Endothelial cell of umbilical vein (primary cell): ENCODE measurements around the gene APH1A.

Experiments used
- CTCF ChIP-seq, 2 donors: IDR thresholded peaks; 1 replicate in 1 of 2; 2 replicates in 1 of 2; pipeline ENCODE4 v1.5.1; 2011; ENCODE audit warnings: low read length in 2 of 2, mild to moderate bottlenecking in 2 of 2, moderate library complexity in 2 of 2, control low read depth in 1 of 2, inconsistent platforms in 1 of 2, low read depth in 1 of 2; ENCODE audit not compliant: insufficient read depth in 1 of 2; ENCODE audit errors: extremely low read depth in 1 of 2
- EZH2 ChIP-seq: IDR thresholded peaks from 2 replicates; pipeline ENCODE4 v1.6.1; 2012; ENCODE audit warnings: borderline replicate concordance, low read depth, mild to moderate bottlenecking, moderate library complexity, low read length, inconsistent platforms; ENCODE audit not compliant: severe bottlenecking
- FOS ChIP-seq: IDR thresholded peaks from 2 replicates; pipeline ENCODE4 v1.6.1; 2011; ENCODE audit warnings: mild to moderate bottlenecking, low read length, moderate library complexity, borderline replicate concordance; ENCODE audit not compliant: insufficient read depth
- GATA2 ChIP-seq: IDR thresholded peaks from 2 replicates; pipeline ENCODE4 v1.7.0; 2011; ENCODE audit warnings: low read depth, mild to moderate bottlenecking, moderate library complexity, mixed read lengths, low read length; ENCODE audit not compliant: insufficient read length, insufficient read depth
- JUN ChIP-seq: IDR thresholded peaks from 2 replicates; pipeline ENCODE4 v1.6.1; 2011; ENCODE audit warnings: borderline replicate concordance, low read depth; ENCODE audit not compliant: insufficient read length, insufficient read depth
- MAX ChIP-seq: IDR thresholded peaks from 2 replicates; pipeline ENCODE4 v1.6.1; 2011; ENCODE audit not compliant: insufficient read depth, insufficient read length
- MYC ChIP-seq: IDR thresholded peaks from one replicate; pipeline ENCODE4 v1.6.1; 2011; ENCODE audit warnings: mild to moderate bottlenecking, low read depth, low read length
- POLR2A ChIP-seq: IDR thresholded peaks from 2 replicates; pipeline ENCODE4 v1.6.1; 2012; ENCODE audit warnings: low read depth, mild to moderate bottlenecking, control low read depth, low read length
- POLR2AphosphoS5 ChIP-seq: IDR thresholded peaks from 2 replicates; pipeline ENCODE4 v1.6.1; 2012; ENCODE audit warnings: low read depth, mild to moderate bottlenecking, control low read depth, low read length, moderate library complexity; ENCODE audit not compliant: insufficient read depth

GRCh38 chr1:150280138-150280707 lies 11.4 kb upstream of the APH1A start:
- TF ChIP-seq CTCF (IDR thresholded peaks at IDR 0.05; ENCODE audit: extremely low read depth in 1 of 2, insufficient read depth in 1 of 2, low read depth in 1 of 2, low read length in 2 of 2) (no peak), POLR2AphosphoS5 (no peak), POLR2A (no peak), MAX (no peak), EZH2 (no peak), FOS (no peak), JUN (no peak), MYC (no peak), GATA2 (no peak)
